ENCODE data around the gene GRXCR1.

The GRXCR1 gene

GRCh38 chr4:42955746-42956505 is 63.4 kb downstream of the GRXCR1 start:
- no peak overlapping the region for H2AFZ ChIP-seq (ENCODE audit: low read length)
- no peaks in the 10 kb centered on the region for H4K20me1 ChIP-seq (ENCODE audit: insufficient read depth, low read length, poor library complexity, severe bottlenecking)
- H3K9me2 ChIP-seq (replicated peaks; ENCODE audit: low read depth, low read length), result no peaks in the 10 kb centered on the region

GRCh38 chr4:42965326-42965725 is 72.8 kb downstream of the GRXCR1 start:
- Histone ChIP-seq H3F3A (ENCODE audit: low read depth) (no peaks in the 10 kb centered on the region), H3K4me1 (ENCODE audit: insufficient read depth, low read length, poor library complexity, severe bottlenecking) (no peaks in the 10 kb centered on the region), H2AFZ (ENCODE audit: low read length) (no peak overlapping the region), H3K79me2 (ENCODE audit: insufficient read depth, low read length) (no peaks in the 10 kb centered on the region), H3K4me3 (ENCODE audit: low read length, poor library complexity, severe bottlenecking) (no peak overlapping the region), H3K27me3 (ENCODE audit: insufficient read depth, low read length, poor library complexity, severe bottlenecking) (no peaks in the 10 kb centered on the region), H3K36me3 (ENCODE audit: insufficient read depth, low read length) (no peaks in the 10 kb centered on the region), H3K4me2 (ENCODE audit: low read depth, low read length, poor library complexity, severe bottlenecking) (no peak overlapping the region), H4K20me1 (ENCODE audit: insufficient read depth, low read length, poor library complexity, severe bottlenecking) (no peaks in the 10 kb centered on the region), H3K9ac (ENCODE audit: low read depth, low read length, poor library complexity, severe bottlenecking) (no peak overlapping the region), H3K9me3 (ENCODE audit: insufficient read depth, low read depth, low read length) (no peaks in the 10 kb centered on the region), H3K9me2 (replicated peaks; ENCODE audit: low read depth, low read length) (no peaks in the 10 kb centered on the region)
- no peak for TF ChIP-seq EZH2phosphoT487 (IDR thresholded peaks at IDR 0.05; ENCODE audit: borderline replicate concordance)
- TF ChIP-seq, protein P1, sequence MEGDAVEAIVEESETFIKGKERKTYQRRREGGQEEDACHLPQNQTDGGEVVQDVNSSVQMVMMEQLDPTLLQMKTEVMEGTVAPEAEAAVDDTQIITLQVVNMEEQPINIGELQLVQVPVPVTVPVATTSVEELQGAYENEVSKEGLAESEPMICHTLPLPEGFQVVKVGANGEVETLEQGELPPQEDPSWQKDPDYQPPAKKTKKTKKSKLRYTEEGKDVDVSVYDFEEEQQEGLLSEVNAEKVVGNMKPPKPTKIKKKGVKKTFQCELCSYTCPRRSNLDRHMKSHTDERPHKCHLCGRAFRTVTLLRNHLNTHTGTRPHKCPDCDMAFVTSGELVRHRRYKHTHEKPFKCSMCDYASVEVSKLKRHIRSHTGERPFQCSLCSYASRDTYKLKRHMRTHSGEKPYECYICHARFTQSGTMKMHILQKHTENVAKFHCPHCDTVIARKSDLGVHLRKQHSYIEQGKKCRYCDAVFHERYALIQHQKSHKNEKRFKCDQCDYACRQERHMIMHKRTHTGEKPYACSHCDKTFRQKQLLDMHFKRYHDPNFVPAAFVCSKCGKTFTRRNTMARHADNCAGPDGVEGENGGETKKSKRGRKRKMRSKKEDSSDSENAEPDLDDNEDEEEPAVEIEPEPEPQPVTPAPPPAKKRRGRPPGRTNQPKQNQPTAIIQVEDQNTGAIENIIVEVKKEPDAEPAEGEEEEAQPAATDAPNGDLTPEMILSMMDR (conservative IDR thresholded peaks at IDR 0.05; ENCODE audit: low read length), result peak; percentile 44

More at GRCh38 chr4:42955746-42956505, 63.4 kb downstream of the GRXCR1 start:
- H3K4me2 ChIP-seq (ENCODE audit: low read depth, low read length, poor library complexity, severe bottlenecking), result no peak overlapping the region
- no peak overlapping the region for H3K4me3 ChIP-seq (ENCODE audit: low read length, poor library complexity, severe bottlenecking)
- H3F3A ChIP-seq (ENCODE audit: low read depth), result no peaks in the 10 kb centered on the region
- H3K4me1 ChIP-seq (ENCODE audit: insufficient read depth, low read length, poor library complexity, severe bottlenecking), result no peaks in the 10 kb centered on the region
- no peaks in the 10 kb centered on the region for H3K79me2 ChIP-seq (ENCODE audit: insufficient read depth, low read length)
- no peaks in the 10 kb centered on the region for H3K27me3 ChIP-seq (ENCODE audit: insufficient read depth, low read length, poor library complexity, severe bottlenecking)
- H3K9ac ChIP-seq (ENCODE audit: low read depth, low read length, poor library complexity, severe bottlenecking), result no peak overlapping the region
- TF ChIP-seq EZH2phosphoT487 (IDR thresholded peaks at IDR 0.05; ENCODE audit: borderline replicate concordance), result no peak
- TF ChIP-seq, protein P1 (conservative IDR thresholded peaks at IDR 0.05; ENCODE audit: low read length), result no peak
- H3K9me3 ChIP-seq (ENCODE audit: insufficient read depth, low read depth, low read length), result no peaks in the 10 kb centered on the region
- no peaks in the 10 kb centered on the region for H3K36me3 ChIP-seq (ENCODE audit: insufficient read depth, low read length)

DNA sequence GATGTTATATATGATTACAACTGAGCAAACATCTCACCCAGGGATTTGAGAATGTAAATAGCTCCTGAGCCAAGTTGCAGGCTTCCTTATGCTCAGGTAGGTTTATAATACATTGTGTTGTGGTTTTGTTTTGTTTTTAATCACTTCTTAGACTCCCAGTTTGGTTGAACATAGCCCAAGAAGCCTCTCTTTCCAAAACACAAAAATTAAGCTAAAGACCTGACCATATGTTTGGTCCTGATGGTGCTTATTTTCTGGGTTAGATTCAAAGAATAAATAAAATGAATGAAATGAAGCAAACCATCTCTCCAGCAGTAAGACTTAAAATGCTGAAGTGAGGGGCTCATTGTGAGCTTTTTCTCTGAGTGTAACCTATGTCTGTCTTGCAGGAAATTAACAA is 93.5 kb downstream of the GRXCR1 start:
- Histone ChIP-seq H3K4me1 (ENCODE audit: insufficient read depth, low read length, poor library complexity, severe bottlenecking) (no peaks in the 10 kb centered on the region), H3K36me3 (ENCODE audit: insufficient read depth, low read length) (no peaks in the 10 kb centered on the region), H3K9me3 (ENCODE audit: insufficient read depth, low read depth, low read length) (no peaks in the 10 kb centered on the region; the same call in 1 of the 2 replicates), H3K4me3 (ENCODE audit: low read length, poor library complexity, severe bottlenecking) (no peak overlapping the region), H3K9me2 (replicated peaks; ENCODE audit: low read depth, low read length) (no peaks in the 10 kb centered on the region), H4K20me1 (ENCODE audit: insufficient read depth, low read length, poor library complexity, severe bottlenecking) (no peaks in the 10 kb centered on the region), H3K27me3 (ENCODE audit: insufficient read depth, low read length, poor library complexity, severe bottlenecking) (no peaks in the 10 kb centered on the region), H2AFZ (ENCODE audit: low read length) (no peak overlapping the region), H3F3A (ENCODE audit: low read depth) (no peaks in the 10 kb centered on the region), H3K4me2 (ENCODE audit: low read depth, low read length, poor library complexity, severe bottlenecking) (no peak overlapping the region), H3K79me2 (ENCODE audit: insufficient read depth, low read length) (no peaks in the 10 kb centered on the region), H3K9ac (ENCODE audit: low read depth, low read length, poor library complexity, severe bottlenecking) (no peak overlapping the region)
- no peak for TF ChIP-seq EZH2phosphoT487 (IDR thresholded peaks at IDR 0.05; ENCODE audit: borderline replicate concordance)
- TF ChIP-seq, protein P1 (conservative IDR thresholded peaks at IDR 0.05; ENCODE audit: low read length), result no peak

All from Loucy (cell line).